HG02840 (cell line): ENCODE results near the gene ZNF320.
"Not testable (repeated sequence)": the region's sequence is repeated elsewhere in the genome, so short reads cannot be mapped to it uniquely, and the experiment has no call there.

Experiments used
- ATAC-seq: cut with Tn5 transposase; IDR thresholded peaks from one replicate; pipeline ENCODE4 v1.9.1; 2021; ENCODE audit warnings: mild to moderate bottlenecking, moderate library complexity, moderate number of reproducible peaks; ENCODE audit not compliant: unreplicated experiment, low FRiP score

Gene ZNF320

DNA sequence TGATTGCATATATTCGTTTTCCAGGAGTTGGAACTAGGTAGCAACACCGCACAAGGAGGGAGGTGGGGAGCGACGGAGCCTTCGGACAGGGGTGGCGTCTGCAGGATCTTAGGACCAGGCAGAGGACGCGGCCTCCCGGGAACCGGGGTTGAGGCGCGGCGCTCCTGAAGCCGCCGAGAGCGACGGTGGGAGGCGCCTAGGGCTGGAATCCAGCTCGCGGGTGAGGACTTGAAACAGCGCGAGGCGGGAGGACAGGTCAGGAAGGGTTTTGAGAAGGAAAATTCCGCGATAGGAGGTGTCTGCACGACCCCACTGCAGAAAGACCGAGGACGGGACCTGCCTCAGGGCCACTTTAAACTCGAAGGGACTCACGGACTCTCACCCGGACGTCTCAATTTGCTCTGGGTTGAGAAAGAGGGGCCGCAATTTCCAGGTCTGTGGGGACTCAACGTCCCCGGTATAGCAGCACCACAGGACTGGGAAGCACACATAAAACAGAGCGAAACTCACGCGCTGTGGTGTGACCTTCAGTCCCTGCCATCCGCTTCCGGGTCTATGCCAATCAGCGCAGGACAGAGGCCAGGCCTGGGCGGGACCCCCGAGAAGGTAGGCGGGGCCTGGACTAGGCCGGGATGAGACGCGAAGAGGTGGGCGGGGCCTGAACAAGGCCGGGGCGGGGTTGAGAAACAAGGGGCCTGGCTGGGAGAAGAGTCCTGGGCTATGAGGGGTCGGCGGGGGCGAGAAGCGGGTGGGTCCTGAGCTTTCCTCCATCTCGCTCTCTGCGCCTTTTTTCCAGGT lies at the start of gene ZNF320:
Gene ZNF320 (minus strand): TSS at position 498 of the 798 bp plus-strand sequence. CDS start 7,380 bp downstream, outside the sequence.
- ATAC-seq, result peak; percentile 97

DNA sequence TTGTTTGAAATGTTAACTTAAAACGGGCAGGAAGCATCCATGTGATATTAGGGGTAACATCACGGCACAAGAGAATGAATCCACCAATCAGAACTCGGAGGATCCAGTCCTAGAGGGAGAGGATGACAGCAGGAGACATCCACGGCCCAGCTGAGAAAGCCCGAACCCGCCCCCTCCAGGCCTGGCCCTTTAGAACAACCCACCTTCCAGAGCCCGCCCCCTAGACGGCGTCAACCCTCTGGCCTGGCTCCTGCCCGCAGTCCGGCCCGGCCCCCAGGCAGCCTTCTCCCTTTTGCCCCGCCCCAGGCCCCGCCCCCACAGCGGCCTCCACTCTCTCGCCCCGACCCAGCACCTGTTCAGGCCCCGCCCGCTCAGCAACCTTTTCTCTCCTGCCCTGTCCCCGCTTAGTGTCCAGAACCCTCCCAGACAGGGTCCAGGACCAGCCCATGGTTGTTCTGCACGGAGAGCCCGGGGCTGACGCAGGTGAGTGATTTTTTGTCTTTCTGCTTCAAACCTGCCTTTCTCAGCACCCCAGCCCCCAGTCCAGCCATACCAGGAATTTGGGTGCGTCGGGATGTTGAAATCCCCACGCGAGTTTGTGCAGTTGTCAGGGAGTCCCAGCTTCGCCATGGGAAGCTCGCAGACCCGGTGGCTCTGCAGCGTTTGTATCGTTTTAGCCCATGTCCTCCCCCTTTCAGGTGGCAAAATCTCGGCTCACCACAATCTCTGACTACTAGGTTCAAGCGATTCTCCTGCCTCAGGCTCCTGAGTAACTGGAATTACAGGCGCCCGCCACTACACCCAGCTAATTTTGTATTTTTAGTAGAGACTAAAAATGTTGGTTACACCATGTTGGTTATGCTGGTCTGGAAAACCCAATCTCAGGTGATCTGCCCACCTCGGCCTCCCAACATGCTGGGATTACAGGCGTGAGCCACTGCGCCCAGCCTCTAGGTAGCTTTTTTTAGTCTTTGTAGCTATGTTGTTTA lies 49.2 kb upstream of the ZNF320 start:
- ATAC-seq, result no peak

DNA sequence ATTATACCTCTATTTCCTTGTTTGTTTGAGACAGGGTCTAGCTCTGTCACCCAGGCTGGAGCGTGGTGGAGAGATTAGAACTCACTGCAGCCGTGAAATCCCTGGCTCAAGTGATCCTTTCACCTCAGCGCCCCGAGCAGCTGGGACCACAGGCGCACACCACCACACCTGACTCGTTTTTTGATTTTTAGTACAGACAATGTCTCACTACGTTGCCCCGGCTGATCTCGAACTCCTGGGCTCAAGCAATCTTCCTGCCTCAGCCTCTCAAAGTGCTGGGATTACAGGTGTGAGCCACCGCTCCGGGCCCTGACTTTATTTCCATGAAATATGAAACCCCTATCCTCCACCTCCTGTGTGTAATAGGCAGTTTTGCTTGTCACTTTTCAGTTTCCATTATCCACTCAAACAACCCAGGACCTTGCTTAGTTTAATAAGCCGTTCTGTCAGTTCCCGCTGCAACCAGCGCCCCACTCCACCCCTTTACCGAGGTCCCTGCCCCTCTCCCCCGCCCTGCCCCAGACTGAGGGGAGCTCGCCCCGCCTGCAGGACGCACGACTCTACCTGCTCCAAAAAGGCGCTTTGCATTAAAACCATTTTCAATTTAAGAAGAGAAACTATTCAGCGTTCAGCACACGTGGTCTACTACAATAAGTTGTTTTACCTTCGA lies 48.4 kb upstream of the ZNF320 start:
- no peak for ATAC-seq

DNA sequence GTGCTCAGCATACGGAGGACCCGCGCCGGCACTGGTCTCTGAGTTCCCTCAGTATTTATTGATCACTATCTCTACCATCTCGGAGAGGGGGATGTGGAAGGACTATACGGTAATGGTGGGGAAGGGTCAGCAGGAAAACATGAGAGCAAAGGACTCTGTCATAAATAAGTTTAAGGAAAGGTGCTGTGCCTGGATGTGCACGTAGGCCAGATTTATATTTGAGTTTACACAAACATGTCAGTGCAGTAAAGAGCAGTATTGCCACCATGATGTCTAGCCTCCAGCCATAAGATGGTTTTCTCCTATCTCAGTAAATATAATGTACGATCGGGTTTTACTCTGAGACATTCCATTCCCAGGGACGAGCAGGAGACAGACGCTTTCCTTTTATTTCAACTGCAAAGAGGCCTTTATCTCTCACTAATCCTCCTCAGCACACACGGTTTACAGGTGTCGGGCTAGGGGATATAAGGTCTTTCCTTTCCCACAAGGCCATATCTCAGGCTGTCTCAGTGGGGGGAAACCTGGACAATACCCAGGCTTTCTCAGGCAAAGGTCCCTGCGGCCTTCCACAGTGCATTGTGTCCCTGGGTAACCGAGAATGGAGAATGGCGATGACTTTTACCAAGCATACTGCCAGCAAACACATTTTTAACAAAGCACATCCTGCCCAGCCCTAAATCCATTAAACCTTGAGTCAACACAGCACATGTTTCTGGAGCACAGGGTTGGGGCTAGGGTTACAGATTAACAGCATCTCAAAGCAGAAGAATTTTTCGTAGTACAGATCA lies 47.5 kb upstream of the ZNF320 start:
- ATAC-seq, result not testable (repeated sequence)

DNA sequence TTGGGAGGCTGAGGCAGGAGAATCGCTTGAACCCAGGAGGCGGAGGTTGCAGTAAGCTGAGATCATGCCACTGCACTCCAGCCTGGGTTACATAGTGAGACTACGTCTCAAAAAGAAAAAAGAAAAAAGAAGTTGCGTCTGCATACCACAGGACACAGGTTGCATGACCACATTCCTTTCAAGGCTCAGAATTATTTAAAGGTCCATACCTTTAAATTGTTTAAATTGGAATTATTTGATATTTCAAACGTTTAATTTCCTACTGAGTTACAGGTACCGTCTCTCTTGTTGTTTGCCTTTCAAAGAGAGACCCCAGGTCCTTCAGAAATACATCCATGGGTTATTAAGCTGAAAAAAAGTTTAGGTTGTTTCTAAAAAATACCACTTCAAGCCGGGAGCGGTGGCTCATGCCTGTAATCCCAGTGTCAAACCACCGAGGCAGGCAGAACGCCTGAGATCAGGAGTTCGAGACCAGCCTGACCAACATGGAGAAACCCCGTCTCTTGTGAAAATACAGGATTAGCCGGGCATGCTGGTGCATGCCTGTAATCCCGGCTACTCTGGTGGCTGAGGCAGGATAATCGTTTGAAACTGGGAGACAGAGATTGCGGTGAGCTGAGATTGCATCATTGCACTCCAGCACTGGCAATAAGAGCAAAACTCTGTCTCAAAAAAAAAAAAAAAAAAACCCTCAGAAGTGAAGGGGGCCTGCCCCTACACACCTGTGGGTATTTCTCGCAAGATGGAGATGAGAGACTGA lies 46.6 kb upstream of the ZNF320 start:
- ATAC-seq, result no peak

DNA sequence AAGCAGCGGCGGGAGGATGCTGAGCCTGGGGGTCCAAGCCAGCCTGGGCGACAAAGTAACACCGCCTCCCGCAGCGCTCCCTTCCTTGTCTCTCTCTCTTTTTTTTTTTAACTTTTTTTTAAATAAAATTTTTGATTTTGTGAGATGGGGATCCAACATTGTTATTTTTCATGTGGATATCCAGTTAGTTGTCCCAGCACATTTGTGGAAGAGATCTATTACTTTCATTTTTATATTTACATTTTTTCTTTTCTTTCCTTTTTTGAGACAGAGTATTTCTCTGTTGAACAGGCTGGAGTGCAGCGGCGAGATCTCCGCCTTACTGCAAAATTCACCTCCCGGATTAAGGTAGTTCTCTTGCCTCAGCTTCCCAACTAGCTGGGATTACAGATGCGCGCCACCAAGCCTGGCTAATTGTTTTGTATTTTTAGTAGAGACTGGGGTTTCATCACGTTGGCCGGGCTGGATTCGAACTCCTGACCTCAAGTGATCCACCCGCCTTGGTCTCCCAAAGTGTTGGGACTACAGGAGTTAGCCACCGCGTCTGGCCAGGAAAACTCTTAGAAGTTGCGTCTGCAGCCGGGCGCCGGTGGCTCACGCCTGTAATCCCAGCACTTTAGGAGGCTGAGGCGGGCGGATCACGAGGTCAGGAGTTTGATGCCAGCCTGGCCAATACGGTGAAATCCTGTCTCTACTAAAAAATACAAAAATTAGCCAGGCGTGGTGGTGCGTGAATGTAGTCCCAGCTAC lies 45.9 kb upstream of the ZNF320 start:
- ATAC-seq, result peak; percentile 7

DNA sequence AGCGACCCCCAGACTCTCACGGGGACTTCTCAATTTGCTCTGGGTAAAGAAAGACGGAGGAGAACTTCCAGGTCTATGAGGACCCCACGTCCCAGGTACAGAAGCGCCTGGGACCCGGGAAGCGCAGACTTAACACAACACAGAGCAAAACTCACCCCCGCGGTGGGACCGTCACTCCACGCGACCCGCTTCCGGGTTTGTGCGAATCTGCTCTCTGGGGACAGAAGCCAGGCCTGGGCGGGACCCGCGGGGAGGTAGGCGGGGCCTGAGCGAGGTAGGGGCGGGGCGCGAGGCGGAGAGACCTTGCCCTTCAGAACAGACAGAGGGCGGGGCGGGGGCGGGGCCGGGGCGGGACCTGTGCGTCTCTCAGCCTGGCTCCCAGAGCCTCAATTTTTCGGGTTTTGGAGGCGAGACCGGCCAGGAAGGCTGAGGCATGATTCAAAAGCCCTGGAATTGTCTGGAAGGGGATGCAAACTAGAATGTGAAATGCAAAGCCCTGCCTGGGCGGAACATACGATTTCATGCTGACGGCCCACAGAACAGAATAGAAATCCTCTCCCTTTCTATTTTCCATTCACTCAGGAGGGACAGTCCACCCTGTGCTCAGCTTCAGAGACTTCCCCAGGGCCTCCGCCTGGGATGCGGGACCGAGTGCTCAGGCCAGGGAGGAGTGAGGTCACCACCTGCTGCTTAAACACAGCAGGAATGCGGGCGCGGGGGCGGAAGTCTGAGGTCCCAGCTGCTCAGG lies 45.1 kb upstream of the ZNF320 start:
- ATAC-seq, result peak; percentile 98

DNA sequence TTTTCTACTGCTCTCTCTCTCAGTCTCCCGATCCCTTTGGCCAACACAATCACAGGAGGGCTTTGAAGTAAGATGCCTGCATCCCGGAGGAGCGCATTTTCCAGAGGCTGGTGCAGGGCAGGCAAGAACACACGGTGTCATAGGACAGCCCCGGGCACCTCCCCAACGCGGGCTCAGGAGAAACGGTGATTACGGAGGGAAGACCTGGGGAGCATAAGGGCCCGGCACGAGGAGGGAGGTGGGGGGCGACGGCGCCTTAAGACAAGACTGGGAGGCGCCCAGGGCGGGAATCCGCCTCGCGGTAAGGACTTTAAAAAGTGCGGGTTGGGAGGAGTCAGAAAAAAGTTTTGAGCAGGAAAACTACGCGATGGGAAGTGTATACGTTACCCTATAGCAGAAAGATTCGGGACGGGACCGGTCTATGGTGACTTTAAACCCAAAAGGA lies 44.5 kb upstream of the ZNF320 start:
- ATAC-seq, result no peak

DNA sequence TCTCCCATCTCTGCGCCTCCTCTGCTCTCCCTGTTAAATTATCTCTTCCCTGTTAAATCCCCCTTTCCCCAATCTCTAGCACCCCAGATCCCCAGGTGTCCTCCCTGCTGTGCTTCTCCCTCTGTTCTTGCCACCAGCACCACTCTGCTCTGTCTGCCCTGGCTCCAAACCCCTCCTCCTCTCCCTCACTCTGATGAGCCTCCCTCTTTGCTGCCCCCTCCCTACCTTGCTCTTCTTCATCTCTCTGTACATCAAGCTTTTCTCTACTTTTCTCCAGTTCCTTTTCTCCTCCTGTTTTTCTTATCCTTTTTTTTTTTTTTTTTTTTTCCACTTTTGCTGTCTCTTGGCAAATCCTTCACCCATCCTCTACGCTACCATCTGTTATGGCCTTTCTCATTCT lies 44.1 kb upstream of the ZNF320 start:
- not testable (repeated sequence) for ATAC-seq

DNA sequence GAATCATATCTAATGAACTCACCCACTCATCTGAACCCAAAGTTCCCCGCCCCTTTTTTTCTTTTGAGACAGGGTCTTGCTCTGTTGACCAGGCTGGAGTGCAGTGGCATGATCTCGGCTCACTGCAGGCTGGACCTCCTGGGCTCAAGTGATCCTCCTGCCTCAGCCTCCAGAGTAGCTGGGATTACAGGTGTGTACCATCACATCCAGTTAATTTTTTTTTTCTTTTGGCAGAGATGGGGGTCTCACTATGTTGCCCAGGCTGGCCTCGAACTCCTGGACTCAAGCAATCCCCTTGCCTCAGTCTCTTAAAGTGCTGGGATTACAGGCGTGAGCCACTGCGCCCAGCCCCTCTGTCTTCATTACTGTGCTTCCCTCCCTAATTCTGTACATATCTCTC lies 43.5 kb upstream of the ZNF320 start:
- ATAC-seq, result not testable (repeated sequence)

DNA sequence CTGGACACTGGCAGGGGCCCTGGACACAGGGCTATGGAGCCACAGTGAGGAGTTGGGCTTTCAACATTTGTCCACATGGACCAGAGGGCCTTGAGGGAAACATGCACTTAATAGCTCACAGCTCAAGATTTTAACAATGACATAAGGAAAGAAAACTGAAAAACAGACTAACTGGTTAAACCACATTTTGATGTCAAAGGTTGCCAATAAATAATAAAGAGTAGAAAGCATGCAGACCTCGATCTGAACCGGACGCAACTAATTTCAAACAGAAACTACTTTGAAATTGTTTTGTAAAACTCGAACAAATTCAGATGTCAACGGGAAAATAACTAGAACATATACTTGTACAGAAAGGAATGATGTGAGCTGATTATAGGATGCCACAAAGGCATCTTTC lies 41.3 kb upstream of the ZNF320 start:
- ATAC-seq, result no peak

DNA sequence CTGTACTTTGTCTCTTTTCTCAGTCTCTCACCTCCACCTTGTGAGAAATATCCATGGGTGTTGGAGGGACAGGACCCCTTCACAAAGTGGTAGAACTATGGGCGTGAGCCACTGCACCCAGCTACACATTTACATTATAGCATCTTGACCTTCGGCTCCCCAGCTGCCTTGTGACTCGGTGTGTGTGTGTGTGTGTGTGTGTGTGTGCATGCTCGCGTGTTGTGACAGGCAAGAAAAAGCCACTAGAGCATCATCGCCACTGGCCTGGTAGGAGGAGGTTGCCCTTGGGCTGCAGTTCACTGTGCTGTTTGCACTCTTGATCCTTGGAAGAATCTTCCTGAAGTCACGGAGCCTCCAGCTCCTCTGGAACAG lies 39.5 kb upstream of the ZNF320 start:
- ATAC-seq, result no peak

DNA sequence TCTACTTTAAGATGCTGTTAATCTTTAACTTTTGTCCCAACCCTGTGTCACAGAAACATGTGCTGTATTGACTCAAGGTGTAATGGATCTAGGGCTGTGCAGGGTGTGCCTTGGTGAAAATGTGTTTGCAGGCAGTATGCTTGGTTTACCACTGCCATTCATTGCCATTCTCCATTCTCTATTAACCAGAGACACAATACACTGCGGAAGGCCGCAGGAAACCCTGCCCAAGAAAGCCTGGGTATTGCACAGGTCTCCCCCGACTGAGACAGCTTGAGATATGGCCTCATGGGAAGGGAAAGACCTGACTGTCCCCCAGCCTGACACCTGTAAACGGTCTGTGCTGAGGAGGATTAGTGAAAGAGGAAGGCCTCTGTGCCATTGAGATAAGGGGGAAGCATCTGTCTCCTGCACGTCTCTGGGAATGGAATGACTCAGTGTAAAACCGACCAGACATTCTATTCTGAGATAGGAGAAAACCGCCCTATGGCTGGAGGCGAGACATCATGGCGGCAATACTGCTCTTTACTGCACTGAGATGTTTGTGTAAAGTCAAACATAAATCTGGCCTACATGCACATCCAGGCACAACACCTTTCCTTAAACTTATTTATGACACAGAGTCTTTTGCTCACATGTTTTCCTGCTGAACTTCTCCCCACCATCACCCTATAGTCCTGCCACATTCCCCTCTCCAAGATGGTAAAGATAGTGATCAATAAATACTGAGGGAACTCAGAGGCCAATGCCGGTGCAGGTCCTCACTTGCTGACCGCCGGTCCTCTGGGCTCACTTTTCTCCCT lies 38.9 kb upstream of the ZNF320 start:
- no peak for ATAC-seq

DNA sequence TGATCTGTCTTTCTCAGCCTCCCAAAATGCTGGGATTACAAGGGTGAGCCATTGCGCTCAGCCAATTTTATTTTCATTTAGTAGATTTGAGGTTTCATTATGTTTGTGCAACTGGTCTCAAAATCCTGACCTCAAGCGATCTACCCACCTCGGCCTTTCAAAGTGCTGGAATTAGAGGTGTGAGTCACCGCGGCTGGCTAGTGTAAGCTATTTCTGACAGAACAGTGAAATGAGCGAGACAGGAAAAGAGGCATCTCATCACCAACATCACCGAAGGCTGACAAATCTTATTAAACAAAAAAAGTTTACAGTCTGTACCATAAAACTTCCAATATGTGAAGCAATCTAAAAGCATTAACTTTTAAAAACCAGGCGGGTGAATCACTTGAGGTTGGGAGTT lies 38.0 kb upstream of the ZNF320 start:
- ATAC-seq, result no peak

DNA sequence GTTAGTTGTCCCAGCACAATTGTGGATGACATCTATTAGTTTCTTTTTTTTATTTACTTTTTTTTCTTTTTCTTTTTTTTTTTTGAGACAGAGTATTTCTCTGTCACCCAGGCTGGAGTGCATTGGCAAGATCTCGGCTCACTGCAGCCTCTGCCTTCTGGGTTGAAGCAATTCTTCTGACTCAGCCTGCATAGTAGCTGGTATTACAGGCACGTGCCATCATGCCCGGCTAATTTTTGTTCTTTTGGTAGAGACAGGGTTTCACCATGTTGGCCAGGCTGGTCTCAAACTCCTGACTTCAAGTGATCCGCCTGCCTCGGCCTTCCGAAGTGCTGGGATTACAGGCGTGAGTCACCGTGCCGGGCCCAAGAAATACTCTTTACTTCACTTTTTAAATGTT lies 27.2 kb upstream of the ZNF320 start:
- not testable (repeated sequence) for ATAC-seq

DNA sequence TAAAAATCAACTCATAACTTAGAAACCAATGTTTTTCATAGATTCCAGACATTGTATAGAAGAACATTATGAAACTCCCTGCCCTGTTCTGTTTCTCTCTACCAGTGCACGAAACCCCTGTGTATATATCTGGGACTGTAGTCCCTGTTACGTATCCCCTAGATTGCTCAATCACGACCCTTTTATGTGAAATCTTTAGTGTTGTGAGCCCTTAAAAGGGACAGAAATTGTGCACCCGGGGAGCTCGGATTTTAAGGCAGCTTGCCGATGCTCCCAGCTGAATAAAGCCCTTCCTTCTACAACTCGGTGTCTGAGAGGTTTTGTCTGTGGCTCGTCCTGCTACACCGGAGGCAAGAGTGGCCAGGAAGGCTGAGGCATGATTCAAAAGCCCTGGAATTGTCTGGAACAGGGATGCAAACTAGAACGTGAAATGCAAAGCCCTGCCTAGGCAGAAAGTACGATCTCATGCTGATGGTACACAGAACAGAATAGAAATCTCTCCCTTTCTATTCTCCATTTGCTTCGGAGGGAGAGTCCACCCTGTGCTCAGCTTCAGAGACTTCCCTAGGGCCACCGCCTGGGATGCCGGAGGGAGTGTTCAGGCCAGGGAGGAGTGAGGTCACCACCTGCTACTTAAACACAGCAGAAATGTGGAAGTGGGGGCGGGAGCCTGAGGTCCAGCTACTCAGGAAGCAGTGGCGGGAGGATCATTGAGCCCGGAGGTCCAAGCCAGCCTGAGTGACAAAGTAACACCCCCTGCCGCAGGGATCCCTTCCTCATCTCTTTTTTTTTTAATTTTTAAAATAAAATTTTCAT lies 26.6 kb upstream of the ZNF320 start:
- no peak for ATAC-seq
